ENCODE results near the gene PHF1. TPM values are rescaled to one million over a fixed set of nuclear protein-coding genes. Genes with fewer than 3 reads are reported as not detected.

The PHF1 gene
- total and polyA plus RNA-seq, 2 of the 13 experiments (the other 11 are each of a cell fraction or from before 2014, with no cell fraction given), result 25.4 to 61.9 TPM

DNA sequence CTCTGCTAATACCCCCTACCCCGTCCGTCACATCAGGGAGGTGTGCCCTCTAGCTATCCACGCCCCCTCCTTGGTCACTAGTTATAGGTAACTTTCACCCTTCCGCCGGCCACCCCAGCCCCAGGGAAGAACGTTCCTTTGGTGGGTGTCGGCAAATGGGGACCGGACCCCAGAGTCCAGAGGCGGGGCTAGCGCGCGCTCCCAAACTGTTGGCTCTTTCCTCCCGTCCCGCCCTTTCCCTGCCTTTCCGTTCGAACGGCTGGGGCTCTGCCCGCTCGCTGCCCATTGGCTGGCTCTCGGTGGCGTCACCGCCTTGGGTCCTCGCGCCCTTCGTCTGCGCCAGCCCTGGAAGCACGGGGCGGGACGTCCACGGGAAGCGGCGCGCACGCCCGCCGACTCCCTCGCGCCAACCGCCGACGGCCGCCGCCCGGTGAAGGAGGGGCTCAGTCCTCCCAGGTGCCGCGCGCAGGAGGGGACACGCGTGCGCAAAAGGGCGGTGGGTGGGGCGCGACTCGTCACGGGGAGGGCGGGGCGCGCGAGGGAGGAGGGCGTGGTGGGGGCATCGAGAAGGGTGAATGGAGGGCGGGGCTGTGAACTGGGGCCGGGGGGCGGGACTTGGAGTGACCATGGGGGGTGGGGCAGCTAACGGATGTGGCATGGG, 634 bp upstream of the PHF1 start (continued):
- TF ChIP-seq ZNF317 (CRISPR knock-in tag; IDR thresholded peaks at IDR 0.05), result peak; percentile 84
- no peak for TF ChIP-seq ATF7 (IDR thresholded peaks at IDR 0.05)
- peak; percentile 78 for TF ChIP-seq ATF7 (CRISPR knock-in tag; IDR thresholded peaks at IDR 0.05)
- peak; percentile 80; the same call in 1 of the 2 replicates for TF ChIP-seq ZNF557 (CRISPR knock-in tag; IDR thresholded peaks at IDR 0.05)
- peak; percentile 82; the same call in 1 of the 2 replicates for TF ChIP-seq ZNF556 (CRISPR knock-in tag; IDR thresholded peaks at IDR 0.05; ENCODE audit: borderline replicate concordance)
- no peak for TF ChIP-seq PTBP1 (IDR thresholded peaks at IDR 0.05; ENCODE audit: low read depth, low read length, poor library complexity, severe bottlenecking)
- TF ChIP-seq SP1 (IDR thresholded peaks at IDR 0.05), result no peak
- TF ChIP-seq SP1 (CRISPR knock-in tag; IDR thresholded peaks at IDR 0.05), result peak; percentile 78
- no peak for TF ChIP-seq SRSF9 (IDR thresholded peaks at IDR 0.05; ENCODE audit: borderline replicate concordance, insufficient read depth, low read depth, low read length, poor library complexity, severe bottlenecking)
- TF ChIP-seq CBFB (CRISPR knock-in tag; IDR thresholded peaks at IDR 0.05), result peak; percentile 92
- TF ChIP-seq EHMT2 (IDR thresholded peaks at IDR 0.05; ENCODE audit: borderline replicate concordance, low read depth, low read length), result no peak
- TF ChIP-seq POLR2AphosphoS2 (IDR thresholded peaks at IDR 0.05; ENCODE audit: low read depth, low read length), result no peak; the same call in 1 of the 2 replicates
- TF ChIP-seq, protein P1, sequence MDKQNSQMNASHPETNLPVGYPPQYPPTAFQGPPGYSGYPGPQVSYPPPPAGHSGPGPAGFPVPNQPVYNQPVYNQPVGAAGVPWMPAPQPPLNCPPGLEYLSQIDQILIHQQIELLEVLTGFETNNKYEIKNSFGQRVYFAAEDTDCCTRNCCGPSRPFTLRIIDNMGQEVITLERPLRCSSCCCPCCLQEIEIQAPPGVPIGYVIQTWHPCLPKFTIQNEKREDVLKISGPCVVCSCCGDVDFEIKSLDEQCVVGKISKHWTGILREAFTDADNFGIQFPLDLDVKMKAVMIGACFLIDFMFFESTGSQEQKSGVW (CRISPR knock-in tag; IDR thresholded peaks at IDR 0.05; ENCODE audit: borderline replicate concordance), result no peak
- peak; percentile 61; the same call in 1 of the 2 replicates for TF ChIP-seq KMT2A (CRISPR knock-in tag; IDR thresholded peaks at IDR 0.05)
- TF ChIP-seq, protein P2, sequence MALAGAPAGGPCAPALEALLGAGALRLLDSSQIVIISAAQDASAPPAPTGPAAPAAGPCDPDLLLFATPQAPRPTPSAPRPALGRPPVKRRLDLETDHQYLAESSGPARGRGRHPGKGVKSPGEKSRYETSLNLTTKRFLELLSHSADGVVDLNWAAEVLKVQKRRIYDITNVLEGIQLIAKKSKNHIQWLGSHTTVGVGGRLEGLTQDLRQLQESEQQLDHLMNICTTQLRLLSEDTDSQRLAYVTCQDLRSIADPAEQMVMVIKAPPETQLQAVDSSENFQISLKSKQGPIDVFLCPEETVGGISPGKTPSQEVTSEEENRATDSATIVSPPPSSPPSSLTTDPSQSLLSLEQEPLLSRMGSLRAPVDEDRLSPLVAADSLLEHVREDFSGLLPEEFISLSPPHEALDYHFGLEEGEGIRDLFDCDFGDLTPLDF (CRISPR knock-in tag; IDR thresholded peaks at IDR 0.05), result peak; percentile 98
- TF ChIP-seq, protein P3, sequence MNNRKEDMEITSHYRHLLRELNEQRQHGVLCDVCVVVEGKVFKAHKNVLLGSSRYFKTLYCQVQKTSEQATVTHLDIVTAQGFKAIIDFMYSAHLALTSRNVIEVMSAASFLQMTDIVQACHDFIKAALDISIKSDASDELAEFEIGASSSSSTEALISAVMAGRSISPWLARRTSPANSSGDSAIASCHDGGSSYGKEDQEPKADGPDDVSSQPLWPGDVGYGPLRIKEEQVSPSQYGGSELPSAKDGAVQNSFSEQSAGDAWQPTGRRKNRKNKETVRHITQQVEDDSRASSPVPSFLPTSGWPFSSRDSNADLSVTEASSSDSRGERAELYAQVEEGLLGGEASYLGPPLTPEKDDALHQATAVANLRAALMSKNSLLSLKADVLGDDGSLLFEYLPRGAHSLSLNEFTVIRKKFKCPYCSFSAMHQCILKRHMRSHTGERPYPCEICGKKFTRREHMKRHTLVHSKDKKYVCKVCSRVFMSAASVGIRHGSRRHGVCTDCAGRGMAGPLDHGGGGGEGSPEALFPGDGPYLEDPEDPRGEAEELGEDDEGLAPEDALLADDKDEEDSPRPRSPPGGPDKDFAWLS (CRISPR knock-in tag; IDR thresholded peaks at IDR 0.05; ENCODE audit: borderline replicate concordance), result peak; percentile 93; the same call in 1 of the 2 replicates
- TF ChIP-seq, protein P4, sequence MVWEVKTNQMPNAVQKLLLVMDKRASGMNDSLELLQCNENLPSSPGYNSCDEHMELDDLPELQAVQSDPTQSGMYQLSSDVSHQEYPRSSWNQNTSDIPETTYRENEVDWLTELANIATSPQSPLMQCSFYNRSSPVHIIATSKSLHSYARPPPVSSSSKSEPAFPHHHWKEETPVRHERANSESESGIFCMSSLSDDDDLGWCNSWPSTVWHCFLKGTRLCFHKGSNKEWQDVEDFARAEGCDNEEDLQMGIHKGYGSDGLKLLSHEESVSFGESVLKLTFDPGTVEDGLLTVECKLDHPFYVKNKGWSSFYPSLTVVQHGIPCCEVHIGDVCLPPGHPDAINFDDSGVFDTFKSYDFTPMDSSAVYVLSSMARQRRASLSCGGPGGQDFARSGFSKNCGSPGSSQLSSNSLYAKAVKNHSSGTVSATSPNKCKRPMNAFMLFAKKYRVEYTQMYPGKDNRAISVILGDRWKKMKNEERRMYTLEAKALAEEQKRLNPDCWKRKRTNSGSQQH (CRISPR knock-in tag; IDR thresholded peaks at IDR 0.05; ENCODE audit: low read depth), result peak; percentile 82
- TF ChIP-seq, protein P5, sequence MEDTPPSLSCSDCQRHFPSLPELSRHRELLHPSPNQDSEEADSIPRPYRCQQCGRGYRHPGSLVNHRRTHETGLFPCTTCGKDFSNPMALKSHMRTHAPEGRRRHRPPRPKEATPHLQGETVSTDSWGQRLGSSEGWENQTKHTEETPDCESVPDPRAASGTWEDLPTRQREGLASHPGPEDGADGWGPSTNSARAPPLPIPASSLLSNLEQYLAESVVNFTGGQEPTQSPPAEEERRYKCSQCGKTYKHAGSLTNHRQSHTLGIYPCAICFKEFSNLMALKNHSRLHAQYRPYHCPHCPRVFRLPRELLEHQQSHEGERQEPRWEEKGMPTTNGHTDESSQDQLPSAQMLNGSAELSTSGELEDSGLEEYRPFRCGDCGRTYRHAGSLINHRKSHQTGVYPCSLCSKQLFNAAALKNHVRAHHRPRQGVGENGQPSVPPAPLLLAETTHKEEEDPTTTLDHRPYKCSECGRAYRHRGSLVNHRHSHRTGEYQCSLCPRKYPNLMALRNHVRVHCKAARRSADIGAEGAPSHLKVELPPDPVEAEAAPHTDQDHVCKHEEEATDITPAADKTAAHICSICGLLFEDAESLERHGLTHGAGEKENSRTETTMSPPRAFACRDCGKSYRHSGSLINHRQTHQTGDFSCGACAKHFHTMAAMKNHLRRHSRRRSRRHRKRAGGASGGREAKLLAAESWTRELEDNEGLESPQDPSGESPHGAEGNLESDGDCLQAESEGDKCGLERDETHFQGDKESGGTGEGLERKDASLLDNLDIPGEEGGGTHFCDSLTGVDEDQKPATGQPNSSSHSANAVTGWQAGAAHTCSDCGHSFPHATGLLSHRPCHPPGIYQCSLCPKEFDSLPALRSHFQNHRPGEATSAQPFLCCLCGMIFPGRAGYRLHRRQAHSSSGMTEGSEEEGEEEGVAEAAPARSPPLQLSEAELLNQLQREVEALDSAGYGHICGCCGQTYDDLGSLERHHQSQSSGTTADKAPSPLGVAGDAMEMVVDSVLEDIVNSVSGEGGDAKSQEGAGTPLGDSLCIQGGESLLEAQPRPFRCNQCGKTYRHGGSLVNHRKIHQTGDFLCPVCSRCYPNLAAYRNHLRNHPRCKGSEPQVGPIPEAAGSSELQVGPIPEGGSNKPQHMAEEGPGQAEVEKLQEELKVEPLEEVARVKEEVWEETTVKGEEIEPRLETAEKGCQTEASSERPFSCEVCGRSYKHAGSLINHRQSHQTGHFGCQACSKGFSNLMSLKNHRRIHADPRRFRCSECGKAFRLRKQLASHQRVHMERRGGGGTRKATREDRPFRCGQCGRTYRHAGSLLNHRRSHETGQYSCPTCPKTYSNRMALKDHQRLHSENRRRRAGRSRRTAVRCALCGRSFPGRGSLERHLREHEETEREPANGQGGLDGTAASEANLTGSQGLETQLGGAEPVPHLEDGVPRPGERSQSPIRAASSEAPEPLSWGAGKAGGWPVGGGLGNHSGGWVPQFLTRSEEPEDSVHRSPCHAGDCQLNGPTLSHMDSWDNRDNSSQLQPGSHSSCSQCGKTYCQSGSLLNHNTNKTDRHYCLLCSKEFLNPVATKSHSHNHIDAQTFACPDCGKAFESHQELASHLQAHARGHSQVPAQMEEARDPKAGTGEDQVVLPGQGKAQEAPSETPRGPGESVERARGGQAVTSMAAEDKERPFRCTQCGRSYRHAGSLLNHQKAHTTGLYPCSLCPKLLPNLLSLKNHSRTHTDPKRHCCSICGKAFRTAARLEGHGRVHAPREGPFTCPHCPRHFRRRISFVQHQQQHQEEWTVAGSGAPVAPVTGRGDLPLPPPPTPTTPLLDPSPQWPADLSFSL (CRISPR knock-in tag; IDR thresholded peaks at IDR 0.05), result no peak
